ENCODE measurements around the gene DCLK2. TPM values are rescaled to one million over a fixed set of nuclear protein-coding genes. Genes with fewer than 3 reads are reported as not detected.

DCLK2 gene
- polyA plus RNA-seq, 1 of the 3 experiments (the other 2 are of a cell fraction): 10.1 TPM

- Histone ChIP-seq H2AFZ (ENCODE audit: low read depth) (no peak overlapping the region), H4K20me1 (ENCODE audit: insufficient read depth) (no peaks in the 10 kb centered on the region), H3K9me3 (no peaks in the 10 kb centered on the region), H3K36me3 (replicated peaks in 1 of 2; ENCODE audit: control insufficient read depth in 1 of 2, insufficient read depth in 2 of 2, low read length in 1 of 2) (peaks cover 6 to 40% of the 10 kb centered on the region in 2 experiments), H3K79me2 (ENCODE audit: insufficient read depth) (peaks cover 29% of the 10 kb centered on the region), H3K27me3 (ENCODE audit: insufficient read depth) (no peaks in the 10 kb centered on the region), H3K9me2 (no peaks in the 10 kb centered on the region), H3K4me2 (no peak overlapping the region), H3K9ac (no peak overlapping the region), H3K27ac (ENCODE audit: low read depth in 2 of 2, low read length in 1 of 2) (peak overlapping the region in 1 of 2 experiments; percentile 78; a peak in 2 of 4 replicates), H3K4me3 (ENCODE audit: low read depth in 2 of 2, low read length in 1 of 2) (no peak overlapping the region), H3K4me1 (ENCODE audit: control insufficient read depth in 1 of 2, insufficient read depth in 2 of 2, low read depth in 1 of 2, low read length in 1 of 2) (peaks cover 4 to 27% of the 10 kb centered on the region in 2 experiments; a peak in 3 of 4 replicates), H3F3A (replicated peaks; ENCODE audit: insufficient read depth) (peaks cover 5% of the 10 kb centered on the region)
- ChIA-PET POLR2A (interaction anchor here (1.5 kb wide), 1 partner anchor 128 kb away, joined by 4 read pairs; the partner anchor contains the start of gene DCLK2), CTCF (interaction anchor here (0.8 to 8.8 kb wide), 15 partner anchors 12 to 661 kb away, joined by 3 to 87 read pairs (median 3); partner anchors contain the start of gene DCLK2)
- 56% methylated on average over 2 of the region's 2 CpGs for WGBS (ENCODE audit: low lambda C conversion rate)
- DNase-seq: peak; percentile 42
- TF ChIP-seq EZH2phosphoT487 (IDR thresholded peaks at IDR 0.05; ENCODE audit: borderline replicate concordance, low read depth) (no peak), GATA2 (CRISPR knock-in tag; IDR thresholded peaks at IDR 0.05) (peak; percentile 54), EP300 (IDR thresholded peaks at IDR 0.05; ENCODE audit: borderline replicate concordance in 1 of 2, low read depth in 1 of 2, low read length in 1 of 2) (peak in 1 of 2 experiments; percentile 69; a peak in 1 of 4 replicates), TCF12 (IDR thresholded peaks at IDR 0.05) (peak; percentile 12; the same call in 1 of the 2 replicates)
These were observed 128.0 kb downstream of the DCLK2 start for GRCh38 chr4:150206265-150206664.

- no peaks in the 10 kb centered on the region for H4K20me1 ChIP-seq (ENCODE audit: insufficient read depth)
- 60% methylated on average over 4 of the region's 4 CpGs for WGBS (ENCODE audit: low lambda C conversion rate)
- H3K36me3 ChIP-seq (replicated peaks in 1 of 2; ENCODE audit: control insufficient read depth in 1 of 2, insufficient read depth in 2 of 2, low read length in 1 of 2): peaks cover 6 to 40% of the 10 kb centered on the region in 2 experiments
- H3K79me2 ChIP-seq (ENCODE audit: insufficient read depth): peaks cover 29% of the 10 kb centered on the region
- peak overlapping the region in 1 of 2 experiments; percentile 78; a peak in 2 of 4 replicates for H3K27ac ChIP-seq (ENCODE audit: low read depth in 2 of 2, low read length in 1 of 2)
- no peaks in the 10 kb centered on the region for H3K9me2 ChIP-seq
- no peak overlapping the region for H3K9ac ChIP-seq
- H3K9me3 ChIP-seq: no peaks in the 10 kb centered on the region
- no peak overlapping the region for H3K4me2 ChIP-seq
- TF ChIP-seq RCOR1 (IDR thresholded peaks at IDR 0.05; ENCODE audit: low read length) (peak; percentile 70), FOXJ3 (CRISPR knock-in tag; IDR thresholded peaks at IDR 0.05) (peak; percentile 54; the same call in 1 of the 2 replicates), RAD21 (IDR thresholded peaks at IDR 0.05; ENCODE audit: low read length) (peak; percentile 18), MXI1 (IDR thresholded peaks at IDR 0.05; ENCODE audit: low read depth, low read length) (peak; percentile 77; the same call in 1 of the 2 replicates), ELF1 (IDR thresholded peaks at IDR 0.05) (no peak), IRF3 (IDR thresholded peaks at IDR 0.05; ENCODE audit: low read depth, low read length) (no peak), GATA2 (CRISPR knock-in tag; IDR thresholded peaks at IDR 0.05) (peak; percentile 68), FOSL2 (IDR thresholded peaks at IDR 0.05; ENCODE audit: borderline replicate concordance, low read depth) (no peak), EP300 (IDR thresholded peaks at IDR 0.05; ENCODE audit: borderline replicate concordance in 1 of 2, low read depth in 1 of 2, low read length in 1 of 2) (peak in 1 of 2 experiments; percentile 49; a peak in 1 of 4 replicates), PBX3 (IDR thresholded peaks at IDR 0.05) (no peak), TCF12 (IDR thresholded peaks at IDR 0.05) (no peak)
- CTCF ChIA-PET: interaction anchor here (0.9 to 8.8 kb wide), 14 partner anchors 11 to 660 kb away, joined by 3 to 87 read pairs (median 3); partner anchors contain the start of gene DCLK2
- no peak overlapping the region for H2AFZ ChIP-seq (ENCODE audit: low read depth)
- H3K4me1 ChIP-seq (ENCODE audit: control insufficient read depth in 1 of 2, insufficient read depth in 2 of 2, low read depth in 1 of 2, low read length in 1 of 2): peaks cover 11 to 31% of the 10 kb centered on the region in 2 experiments; a peak in 3 of 4 replicates
- H3K27me3 ChIP-seq (ENCODE audit: insufficient read depth): no peaks in the 10 kb centered on the region
- POLR2A ChIA-PET: interaction anchor here (1.5 kb wide), 1 partner anchor 129 kb away, joined by 4 read pairs; the partner anchor contains the start of gene DCLK2
- DNase-seq: peak; percentile 50
- no peak overlapping the region for H3K4me3 ChIP-seq (ENCODE audit: low read depth in 2 of 2, low read length in 1 of 2)
- H3F3A ChIP-seq (replicated peaks; ENCODE audit: insufficient read depth): peaks cover 6% of the 10 kb centered on the region
These were observed 128.7 kb downstream of the DCLK2 start for GRCh38 chr4:150206954-150207353.

Measured in SK-N-SH (cell line).